ENCODE data around the gene PWWP3B.

The PWWP3B gene

GRCh38 chrX:106208154-106208553, 40.0 kb downstream of the PWWP3B start:
- in situ Hi-C loops (cut with HindIII; ENCODE audit: low sequenced_read_pairs) = no loop called here
- TF ChIP-seq CTCF (IDR thresholded peaks at IDR 0.05; ENCODE audit: low read depth, low read length) = no peak
- no peak overlapping the region for H3K4me3 ChIP-seq (ENCODE audit: low read depth, low read length)
- DNase-seq (ENCODE audit: low read depth, low spot score) = no peak
